GM19438 (cell line): Measurements from ENCODE around the gene ZFR.
"Not testable (repeated sequence)": the region's sequence is repeated elsewhere in the genome, so short reads cannot be mapped to it uniquely, and the experiment has no call there.

Experiments
- ATAC-seq: cut with Tn5 transposase; IDR thresholded peaks from one replicate; pipeline ENCODE4 v1.9.1; 2021; ENCODE audit warnings: low read depth; ENCODE audit not compliant: unreplicated experiment

The ZFR gene

DNA sequence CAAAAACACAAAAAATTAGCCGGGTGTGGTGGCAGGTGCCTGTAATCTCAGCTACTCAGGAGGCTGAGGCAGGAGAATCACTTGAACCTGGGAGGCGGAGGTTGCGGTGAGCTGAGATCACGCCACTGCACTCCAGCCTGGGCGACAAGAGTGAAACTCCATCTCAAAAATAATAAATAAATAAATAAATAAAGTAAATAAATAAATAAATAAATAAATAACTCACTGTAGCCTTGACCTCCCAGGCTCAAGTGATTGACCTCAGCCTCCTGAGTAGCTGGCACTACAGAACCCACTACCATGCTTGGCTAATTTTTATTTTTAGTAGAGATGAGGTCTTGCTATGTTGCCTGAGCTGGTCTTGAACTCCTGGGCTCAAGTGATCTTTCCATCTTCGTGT, 77.3 kb downstream of the ZFR start:
- not testable (repeated sequence) for ATAC-seq

DNA sequence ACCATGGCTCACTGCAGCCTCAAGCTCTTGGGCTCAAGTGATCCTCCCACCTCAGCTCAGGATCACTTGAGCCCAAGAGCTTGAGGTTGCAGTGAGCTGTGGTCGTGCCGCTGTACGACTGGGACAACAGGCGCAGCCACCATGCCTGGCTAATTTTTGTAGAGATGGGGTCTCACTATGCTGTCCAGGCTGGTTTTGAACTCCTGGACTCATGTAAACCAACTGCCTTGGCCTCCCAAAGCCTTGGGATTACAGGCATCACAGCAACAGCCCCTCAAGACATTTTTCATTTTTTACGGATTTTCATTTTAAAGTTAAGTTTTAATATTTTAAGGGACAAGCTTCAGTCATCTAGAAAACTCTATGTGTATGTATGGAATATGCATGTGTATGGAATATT, 78.9 kb downstream of the ZFR start:
- no peak for ATAC-seq

DNA sequence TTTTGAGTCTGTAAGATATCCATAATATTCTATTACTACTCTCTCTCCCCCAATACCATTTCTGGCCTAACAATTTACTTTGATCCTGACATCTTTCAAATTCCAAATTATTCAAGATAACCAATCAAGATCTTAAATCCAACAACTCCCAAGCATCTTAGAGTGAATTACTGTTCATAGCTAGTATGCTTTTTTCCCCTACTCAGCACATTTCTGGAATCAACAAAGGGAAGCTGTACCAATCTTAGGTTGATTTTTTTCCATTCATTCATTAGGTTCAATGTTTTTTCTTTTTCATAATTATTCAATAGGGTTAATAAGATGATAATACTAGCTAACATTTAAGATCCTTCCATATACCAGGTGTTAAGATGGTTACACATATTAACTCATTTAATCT, 81.5 kb downstream of the ZFR start:
- no peak for ATAC-seq

DNA sequence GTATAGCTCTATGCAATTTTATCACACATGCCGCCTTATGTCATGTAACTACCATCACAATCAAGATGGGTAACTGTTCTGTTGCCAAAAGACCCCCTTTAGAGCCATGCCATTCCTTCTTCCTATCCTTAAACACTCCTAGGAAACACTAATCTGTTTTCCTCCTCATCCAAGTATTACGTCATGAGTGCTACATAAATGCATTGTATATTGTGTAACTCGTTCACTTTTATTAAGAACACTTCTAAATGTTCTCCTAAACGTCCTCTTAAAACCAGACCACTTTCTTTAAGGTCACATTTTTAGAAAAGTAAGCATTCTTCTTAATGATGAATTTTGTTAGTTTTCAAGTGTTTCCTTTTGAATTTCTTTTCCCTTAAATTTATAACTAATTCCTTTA, 82.0 kb downstream of the ZFR start:
- ATAC-seq = no peak

DNA sequence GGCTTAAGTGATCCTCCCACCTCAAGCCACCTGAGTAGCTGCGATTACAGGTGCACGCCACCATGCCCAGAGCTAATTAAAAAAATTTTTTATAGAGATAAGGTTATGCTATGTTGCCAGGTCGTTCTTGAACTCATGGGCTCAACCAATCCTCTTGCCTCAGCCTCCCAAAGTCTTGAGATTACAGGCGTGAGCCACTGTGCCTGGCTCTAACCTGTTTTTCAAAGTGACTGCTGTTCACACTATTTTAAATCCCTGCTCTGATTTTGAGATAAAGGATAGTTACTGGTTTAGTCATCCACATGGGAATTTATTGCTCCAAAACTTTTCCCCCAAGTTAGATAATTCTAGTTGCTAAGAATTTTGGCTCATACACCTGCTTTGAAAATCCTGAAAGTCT, 83.6 kb downstream of the ZFR start:
- no peak for ATAC-seq

DNA sequence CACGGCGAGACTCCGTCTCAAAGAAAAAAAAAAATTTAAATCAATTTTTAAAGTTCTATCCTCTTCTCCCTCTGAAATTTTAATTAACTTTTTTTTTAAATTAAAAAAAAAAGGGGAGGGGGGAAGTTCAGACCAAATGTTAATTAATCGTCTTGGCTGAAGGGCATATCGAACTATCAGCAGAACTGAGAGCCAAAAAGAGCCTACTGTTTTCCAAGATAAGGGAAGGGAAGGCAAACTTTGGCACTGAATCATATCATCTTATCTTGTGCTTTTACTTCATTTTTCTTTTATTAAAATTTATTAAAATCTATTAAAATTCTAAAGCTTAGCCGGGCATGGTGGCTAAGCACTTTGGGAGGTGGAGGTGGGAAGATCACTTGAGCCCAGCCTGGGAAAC, 85.9 kb downstream of the ZFR start:
- ATAC-seq = no peak

DNA sequence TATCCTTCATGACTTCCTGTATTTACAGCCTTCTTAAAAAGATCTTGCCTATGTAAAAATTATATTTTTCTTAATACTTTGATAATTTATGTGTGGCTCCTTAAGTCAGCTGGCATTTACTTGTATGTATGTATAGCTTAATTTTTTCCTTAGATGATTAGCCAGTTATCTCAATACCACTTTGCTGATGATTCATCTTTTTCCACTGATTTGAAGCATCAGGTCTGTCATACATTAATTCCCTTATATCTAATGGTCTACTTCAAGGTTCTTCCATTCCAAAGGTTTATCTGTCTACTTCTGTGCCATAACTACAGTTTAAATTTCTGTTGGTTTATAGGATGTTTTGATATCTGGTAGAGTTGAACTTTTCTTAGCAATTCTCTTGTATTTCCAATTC, 86.9 kb downstream of the ZFR start:
- no peak for ATAC-seq

DNA sequence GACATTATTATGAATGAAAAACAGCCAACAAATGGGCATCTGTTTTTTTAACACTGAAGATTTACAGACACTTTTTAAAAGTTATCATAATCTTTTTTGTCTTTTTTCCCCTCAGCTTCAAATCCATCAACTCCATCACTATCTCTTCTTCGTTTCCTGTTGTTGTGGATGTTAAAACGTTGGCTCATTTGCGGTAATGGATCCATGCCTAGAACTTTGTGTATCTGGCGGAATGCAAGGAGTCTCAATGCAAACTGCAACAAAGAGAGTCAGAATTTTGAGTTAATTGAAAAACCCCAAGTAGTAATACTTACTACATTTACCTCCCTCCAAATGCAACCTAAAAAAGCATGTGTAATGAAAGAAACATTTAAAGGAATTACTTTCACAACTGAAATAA, 88.9 kb downstream of the ZFR start:
- no peak for ATAC-seq

DNA sequence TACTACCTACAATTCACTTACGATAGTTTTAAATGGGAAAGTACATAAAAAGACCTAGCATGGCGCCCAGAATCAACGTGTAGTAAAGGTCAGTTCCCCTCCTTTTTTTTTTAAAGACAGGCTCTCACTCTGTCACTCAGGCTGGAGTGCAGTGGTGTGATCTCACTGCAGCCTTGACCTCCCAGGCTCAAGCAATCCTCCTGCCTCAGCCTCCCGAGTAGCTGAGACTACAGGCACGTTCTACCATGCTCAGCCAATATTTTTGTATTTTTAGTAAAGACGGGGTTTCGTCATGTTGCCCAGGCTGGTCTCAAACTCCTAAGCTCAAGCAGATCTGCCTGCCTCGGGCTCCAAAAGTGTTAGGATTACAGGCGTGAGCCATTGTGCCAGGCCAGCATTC, 91.1 kb downstream of the ZFR start:
- no peak for ATAC-seq

DNA sequence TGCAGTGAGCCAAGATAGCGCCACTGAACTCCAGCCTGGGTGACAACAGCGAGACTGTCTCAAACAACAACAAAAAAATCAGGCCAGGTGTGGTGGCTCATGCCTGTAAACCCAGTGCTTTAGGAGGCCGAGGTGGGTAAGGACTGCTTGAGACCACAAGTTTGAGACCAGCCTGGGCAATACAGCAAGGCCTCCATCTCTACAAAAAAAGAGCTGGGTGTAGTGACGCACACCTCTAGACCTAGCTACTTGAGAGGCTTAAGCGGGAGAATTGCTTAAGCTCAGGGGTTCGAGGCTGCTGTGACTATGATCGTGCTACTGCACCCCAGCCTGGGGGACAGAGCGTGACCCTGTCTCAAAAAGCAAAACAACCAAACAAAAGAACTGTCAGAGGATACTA, 91.9 kb downstream of the ZFR start:
- no peak for ATAC-seq

DNA sequence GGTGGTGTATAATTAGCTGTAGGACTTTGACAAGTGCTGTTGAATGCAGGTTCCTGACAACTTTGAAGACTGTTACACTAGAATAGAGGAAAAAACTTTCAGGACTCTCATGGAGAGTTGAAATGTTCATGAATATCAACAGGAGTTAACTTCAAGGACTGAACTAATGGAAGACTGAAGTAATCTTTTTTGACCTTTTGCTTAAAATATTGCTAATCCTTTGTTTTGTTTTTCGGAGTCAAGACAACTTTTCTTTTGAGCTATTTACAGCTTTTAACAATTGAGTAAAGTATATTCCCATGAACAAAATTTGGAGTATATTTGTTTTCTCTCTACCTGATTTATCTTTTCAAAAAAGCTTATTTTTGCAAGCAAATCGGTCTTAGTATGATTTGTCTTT, 97.7 kb downstream of the ZFR start:
- ATAC-seq = no peak

DNA sequence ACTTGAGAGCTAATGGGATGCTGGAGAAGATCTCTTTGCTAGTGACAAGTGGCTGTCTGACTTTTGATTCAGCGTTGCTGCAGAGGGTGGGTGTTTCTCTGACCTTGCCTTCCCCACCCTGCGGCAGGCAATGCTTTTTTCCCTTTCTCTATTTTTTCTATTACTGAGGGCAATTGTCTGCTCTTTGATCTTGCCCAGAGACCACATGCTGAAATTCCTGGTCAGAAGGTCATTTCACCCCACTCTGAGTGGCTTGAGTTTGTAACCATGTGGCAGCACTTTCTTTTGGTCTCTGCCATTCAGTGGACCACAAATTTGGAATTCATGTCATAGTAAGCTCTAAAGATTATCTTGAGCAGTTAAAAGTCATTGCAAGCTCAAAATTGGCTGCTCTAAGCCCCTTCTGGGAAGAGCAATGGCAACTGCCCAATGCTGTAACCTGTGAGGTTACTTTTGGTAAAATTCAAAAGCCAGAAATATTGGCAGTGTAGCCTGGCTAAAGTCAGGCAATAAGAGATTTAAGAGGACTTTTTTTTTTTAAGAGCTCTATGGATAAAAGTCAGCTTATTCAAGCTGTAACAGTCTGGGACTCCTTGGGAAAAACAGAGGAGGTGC, 101.4 kb downstream of the ZFR start:
- ATAC-seq = no peak

DNA sequence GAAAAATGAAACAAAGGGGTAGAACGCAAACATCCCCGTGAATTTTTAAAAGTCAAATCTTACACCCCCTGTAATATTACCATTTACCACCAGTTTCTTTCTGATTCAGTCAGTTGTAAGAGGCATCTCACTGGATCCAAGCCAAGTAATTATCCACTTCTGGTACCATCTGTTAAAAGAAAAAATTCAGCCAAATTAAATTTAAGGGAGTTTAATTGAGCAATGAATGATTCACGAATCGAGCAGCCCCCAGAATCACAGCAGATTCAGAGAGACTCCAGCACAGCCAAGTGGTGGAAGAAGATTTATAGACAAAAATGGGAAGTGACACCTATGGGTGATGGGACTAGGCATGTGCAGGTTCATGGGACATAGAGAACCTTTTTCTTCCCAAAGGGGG, 101.9 kb downstream of the ZFR start:
- ATAC-seq = no peak

DNA sequence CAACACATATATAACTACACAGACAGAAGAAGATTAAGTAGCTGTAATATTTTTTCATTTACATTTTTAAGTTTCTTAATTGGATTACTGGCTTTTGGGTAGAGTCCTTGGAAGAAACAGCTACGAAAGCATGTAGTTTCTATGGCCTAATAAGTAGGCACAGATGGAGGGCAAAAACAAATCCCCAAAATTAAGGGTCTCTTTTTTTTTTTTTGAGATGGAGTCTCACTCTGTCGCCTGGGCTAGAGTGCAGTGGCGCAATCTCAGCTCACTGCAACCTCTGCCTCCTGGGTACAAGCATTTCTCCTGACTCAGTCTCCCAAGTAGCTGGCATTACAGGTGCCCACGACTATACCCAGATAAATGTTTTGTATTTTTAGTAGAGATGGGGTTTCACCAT, 104.7 kb downstream of the ZFR start:
- no peak for ATAC-seq

DNA sequence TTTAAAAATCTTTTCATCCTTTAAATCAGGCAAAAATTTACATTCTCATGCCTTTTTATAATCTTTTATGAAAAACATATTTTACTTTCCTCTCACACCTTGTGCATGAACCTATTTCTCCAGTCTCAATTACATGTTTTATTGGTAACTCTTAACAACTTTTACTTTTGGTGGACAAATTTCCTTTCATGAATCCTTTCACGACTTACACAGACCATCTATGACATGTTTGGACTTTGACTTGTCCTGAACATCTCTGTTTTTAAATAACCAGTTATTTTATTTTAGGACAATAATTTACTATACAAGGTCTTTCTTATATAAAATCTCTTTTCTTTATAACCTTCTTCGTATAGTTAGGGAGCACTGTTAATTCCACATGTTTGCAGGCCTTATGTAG, 105.3 kb downstream of the ZFR start:
- ATAC-seq = no peak

DNA sequence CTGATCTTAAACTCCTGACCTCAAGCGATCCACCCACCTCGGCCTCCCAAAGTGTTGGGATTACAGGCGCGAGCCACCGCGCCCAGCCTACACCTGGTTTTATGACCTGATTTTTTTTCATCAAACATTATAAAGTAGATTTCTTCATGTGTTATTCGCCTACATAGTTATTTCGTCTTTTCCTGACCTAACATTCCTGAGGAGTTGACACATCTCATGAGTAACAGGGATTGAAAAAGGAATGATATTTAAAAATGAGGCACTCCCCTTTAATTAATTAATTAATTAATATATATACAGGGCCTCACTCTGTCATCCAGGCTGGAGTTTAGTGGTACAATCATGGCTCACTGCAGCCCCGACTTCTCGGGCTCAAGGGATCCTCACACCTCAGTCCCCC, 111.6 kb downstream of the ZFR start:
- no peak for ATAC-seq

DNA sequence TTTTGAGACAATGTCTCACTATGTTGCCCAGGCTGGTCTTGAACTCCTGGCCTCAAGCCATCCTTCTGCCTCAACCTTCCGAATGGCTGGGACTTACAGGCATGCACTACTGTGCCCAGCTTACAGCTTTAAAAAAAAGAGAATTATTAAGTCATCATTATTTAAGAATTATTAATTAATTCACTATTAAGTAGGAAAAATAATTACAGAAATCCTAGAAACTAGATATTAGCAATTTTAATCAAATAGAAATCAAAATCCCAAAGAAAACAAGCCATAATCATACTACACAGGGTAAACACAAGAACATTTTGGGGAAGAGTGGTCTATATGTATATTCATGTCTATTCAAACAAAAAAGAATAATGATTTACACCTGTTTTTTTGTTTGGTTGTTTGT, 112.2 kb downstream of the ZFR start:
- ATAC-seq = no peak

DNA sequence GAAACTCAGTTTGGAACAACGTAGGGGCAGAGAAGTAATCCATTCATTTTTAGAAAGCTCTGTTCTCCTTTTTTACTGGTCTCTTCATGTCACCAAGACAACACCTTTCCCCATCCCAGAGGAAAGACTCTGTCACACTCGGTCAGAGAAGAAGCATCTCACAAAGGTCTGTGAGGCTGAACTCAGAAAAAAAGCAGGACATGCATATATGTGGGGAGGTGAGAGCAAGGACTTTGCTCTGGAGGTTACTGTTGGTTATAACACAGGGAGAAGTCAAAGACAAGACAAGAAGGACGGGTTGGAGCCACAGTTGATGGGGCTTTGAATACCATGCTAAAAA, 112.6 kb downstream of the ZFR start:
- ATAC-seq = no peak

DNA sequence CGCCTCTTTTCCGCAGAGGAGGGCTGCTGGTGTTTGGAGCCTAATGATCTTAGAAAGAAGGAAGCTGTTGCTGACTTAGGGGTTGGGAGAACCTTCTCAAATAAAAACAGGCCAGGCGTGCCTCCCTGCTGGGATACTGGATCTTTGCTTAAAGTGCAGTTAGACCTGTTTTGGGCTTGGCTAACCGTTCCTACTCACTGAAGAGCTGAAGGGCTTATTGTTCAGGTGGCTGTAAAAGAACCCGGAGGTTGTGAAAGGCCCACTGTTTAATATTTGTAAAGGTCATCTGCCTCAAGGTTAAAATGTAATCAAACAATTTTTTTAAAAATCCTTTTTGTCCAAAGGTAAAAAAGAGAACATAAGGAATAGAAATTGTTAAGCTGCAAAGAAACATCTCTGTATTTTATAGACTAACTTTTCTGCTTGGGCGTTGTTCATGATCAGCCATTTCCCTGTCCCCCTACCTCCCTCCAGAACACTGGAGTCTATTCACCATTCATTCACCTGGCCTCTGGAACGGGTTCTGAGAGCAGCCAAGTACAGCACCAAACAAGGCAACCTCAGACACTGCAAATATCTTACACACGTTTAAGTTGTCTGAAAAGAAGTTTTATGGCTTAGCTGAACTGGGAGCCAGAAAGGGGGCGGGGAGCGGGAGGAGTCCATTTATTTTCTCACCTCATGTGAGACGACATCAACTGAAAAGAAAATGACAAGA, 113.2 kb downstream of the ZFR start:
- ATAC-seq = no peak

DNA sequence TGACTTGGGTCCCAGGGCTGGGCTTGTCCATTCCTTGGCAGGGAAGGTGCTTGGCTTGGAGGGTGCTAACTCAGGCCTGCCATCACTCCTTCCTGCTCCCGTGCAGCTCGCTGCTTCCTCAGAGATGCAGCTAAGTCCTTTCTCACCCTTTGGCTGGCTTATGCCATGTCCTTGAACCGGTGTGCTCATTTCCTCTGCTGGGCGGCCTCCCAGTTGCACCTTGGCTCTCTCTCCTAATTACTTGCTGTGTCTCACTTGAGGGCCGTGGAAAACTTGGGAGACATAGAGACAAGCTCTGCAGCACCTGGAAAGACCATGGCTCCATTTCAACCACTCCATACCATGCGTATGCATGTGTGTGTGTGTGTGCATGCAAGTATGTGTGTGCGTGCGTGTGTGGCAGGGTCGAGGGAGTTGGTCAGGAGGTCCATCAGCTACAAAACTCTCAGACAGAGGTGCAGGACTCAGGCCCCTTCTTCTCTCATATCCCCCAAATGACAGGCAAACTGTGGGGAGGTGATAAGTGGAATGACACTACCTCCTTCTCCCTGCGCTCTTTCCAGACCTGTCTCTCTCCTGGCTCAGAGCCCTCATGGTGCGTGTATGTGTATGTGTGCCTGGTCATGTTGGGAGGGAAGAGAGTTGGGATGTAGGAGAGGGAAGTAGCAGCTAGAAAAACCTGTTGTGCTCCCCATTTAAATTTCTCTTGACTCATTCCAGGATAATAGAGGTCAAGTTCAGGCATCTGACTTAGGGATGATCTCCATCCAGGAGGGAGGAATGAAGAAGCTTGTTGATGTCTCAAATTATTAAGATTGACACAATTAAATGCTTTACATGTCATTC, 114.2 kb downstream of the ZFR start:
- no peak for ATAC-seq

DNA sequence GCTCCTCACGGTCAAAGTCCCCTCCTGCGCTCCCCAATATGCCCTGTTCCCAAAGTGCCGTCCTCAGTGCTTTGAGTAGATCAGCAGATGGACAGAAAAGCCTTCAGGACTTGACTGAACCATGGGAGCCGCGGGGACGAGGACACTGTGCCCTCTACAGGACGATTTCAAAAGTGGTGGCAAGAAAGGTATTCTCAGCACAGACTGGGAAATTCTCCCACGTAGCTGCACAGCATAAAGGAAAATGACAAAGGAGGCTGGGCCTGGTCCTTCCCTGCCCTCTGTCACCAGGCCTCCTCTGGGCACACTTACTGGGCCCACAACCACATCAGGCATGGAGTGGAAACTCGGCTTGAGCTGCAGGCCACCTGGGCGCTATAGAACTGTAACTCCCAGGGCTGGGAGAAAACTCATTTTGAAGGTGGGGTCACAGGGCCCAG, 115.1 kb downstream of the ZFR start:
- peak; percentile 75 for ATAC-seq

DNA sequence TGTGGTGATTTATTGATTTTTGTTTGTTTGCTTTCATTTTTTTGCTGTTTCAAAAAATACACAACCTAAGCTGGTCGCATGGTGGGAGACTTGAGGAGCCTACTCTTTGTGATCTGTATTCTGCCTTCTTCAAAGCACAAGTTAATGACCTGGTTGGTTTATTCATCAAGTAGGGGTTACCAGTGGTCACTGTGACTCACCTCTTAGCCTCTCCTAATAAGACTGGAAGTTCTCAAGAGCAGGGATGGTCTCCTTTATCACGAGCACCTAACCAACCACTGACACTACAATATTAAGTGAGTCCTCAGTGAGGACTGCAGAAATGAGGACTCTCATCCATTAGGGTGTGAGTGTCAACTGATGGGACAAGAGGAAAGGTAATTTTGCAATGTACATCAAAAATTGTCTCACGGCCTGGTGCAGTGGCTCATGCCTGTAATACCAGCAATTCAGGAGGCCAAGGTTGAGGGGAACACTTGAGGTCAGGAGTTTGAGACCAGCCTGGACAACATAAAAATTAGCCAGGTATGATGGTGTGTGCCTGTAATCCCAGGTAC, 118.2 kb downstream of the ZFR start:
- no peak for ATAC-seq
